ENCODE measurements around the gene CFAP300. TPM values are rescaled to one million over a fixed set of nuclear protein-coding genes. Genes with fewer than 3 reads are reported as not detected.

CFAP300 gene
- total and polyA plus RNA-seq, 8 donors = 1.2 to 3.6 (median 1.8) TPM; not detected in 2

GRCh38 chr11:102036757-102037156 is 10.5 kb upstream of the CFAP300 start:
- H3K4me3 ChIP-seq = no peak overlapping the region
- DNase-seq = no peak
- WGBS, 5 donors = 56 to 88% (median 74%) methylated on average over 1 of the region's 1 CpG
- H3K36me3 ChIP-seq = no peaks in the 10 kb centered on the region
- H3K4me1 ChIP-seq = no peaks in the 10 kb centered on the region
- peaks cover 0 to 3% (median 0%) of the 10 kb centered on the region in 4 donors for H3K9me3 ChIP-seq
- intact Hi-C loops (cut with DNase I; ENCODE audit: low total_unique reads) = no loop called here
- TF ChIP-seq POLR2A (IDR thresholded peaks at IDR 0.05) = no peak
- no peak for TF ChIP-seq CTCF (IDR thresholded peaks at IDR 0.05)
- no peak for TF ChIP-seq EP300 (IDR thresholded peaks at IDR 0.05)
- no peak for TF ChIP-seq POLR2AphosphoS5 (IDR thresholded peaks at IDR 0.05)
- no peak overlapping the region for H3K27ac ChIP-seq
- H3K27me3 ChIP-seq = no peaks in the 10 kb centered on the region

GRCh38 chr11:102046841-102047240 is 396 bp upstream of the CFAP300 start:
- H3K27ac ChIP-seq = peak overlapping the region in 3 of 5 donors; percentile 56 to 79 (median 57)
- TF ChIP-seq POLR2A (IDR thresholded peaks at IDR 0.05) = no peak
- TF ChIP-seq CTCF (IDR thresholded peaks at IDR 0.05) = no peak
- no peak for TF ChIP-seq POLR2AphosphoS5 (IDR thresholded peaks at IDR 0.05)
- TF ChIP-seq EP300 (IDR thresholded peaks at IDR 0.05) = no peak
- no peak for DNase-seq
- intact Hi-C loops (cut with DNase I; ENCODE audit: low total_unique reads) = no loop called here
- peak overlapping the region; percentile 58 to 64 (median 60) for H3K4me3 ChIP-seq
- H3K36me3 ChIP-seq = no peaks in the 10 kb centered on the region
- H3K9me3 ChIP-seq = no peaks in the 10 kb centered on the region
- H3K4me1 ChIP-seq = peaks cover 0 to 14% (median 12%) of the 10 kb centered on the region in 4 donors
- H3K27me3 ChIP-seq = peaks cover 0 to 14% (median 0%) of the 10 kb centered on the region in 3 donors
- 23 to 32% (median 26%) methylated on average over 4 of the region's 4 CpGs for WGBS, 5 donors

GRCh38 chr11:102050927-102051575 is 3.8 kb downstream of the CFAP300 start:
- DNase-seq = no peak
- Histone ChIP-seq H3K9me3 (no peaks in the 10 kb centered on the region), H3K27me3 (peaks cover 0 to 14% (median 0%) of the 10 kb centered on the region in 3 donors), H3K4me3 (no peak overlapping the region), H3K4me1 (peaks cover 0 to 14% (median 12%) of the 10 kb centered on the region in 4 donors), H3K36me3 (no peaks in the 10 kb centered on the region), H3K27ac (no peak overlapping the region)
- intact Hi-C loops (cut with DNase I; ENCODE audit: low total_unique reads) = no loop called here
- TF ChIP-seq EP300 (IDR thresholded peaks at IDR 0.05) (no peak), CTCF (IDR thresholded peaks at IDR 0.05) (no peak), POLR2AphosphoS5 (IDR thresholded peaks at IDR 0.05) (no peak), POLR2A (IDR thresholded peaks at IDR 0.05) (no peak)
- 73 to 87% (median 74%) methylated on average over 5 of the region's 5 CpGs for WGBS, 5 donors

GRCh38 chr11:102061276-102061675 is 14.0 kb downstream of the CFAP300 start:
- no peaks in the 10 kb centered on the region for H3K4me1 ChIP-seq
- no peak overlapping the region for H3K4me3 ChIP-seq
- no peaks in the 10 kb centered on the region for H3K9me3 ChIP-seq
- DNase-seq = peak in 1 of 2 donors; percentile 20
- intact Hi-C loops (cut with DNase I; ENCODE audit: low total_unique reads) = no loop called here
- H3K27me3 ChIP-seq = no peaks in the 10 kb centered on the region
- no peaks in the 10 kb centered on the region for H3K36me3 ChIP-seq
- 19 to 36% (median 26%) methylated on average over 2 of the region's 2 CpGs for WGBS, 5 donors
- TF ChIP-seq POLR2A (IDR thresholded peaks at IDR 0.05) (no peak), EP300 (IDR thresholded peaks at IDR 0.05) (no peak), POLR2AphosphoS5 (IDR thresholded peaks at IDR 0.05) (no peak), CTCF (IDR thresholded peaks at IDR 0.05) (peak in 1 of 7 experiments; percentile 6)
- no peak overlapping the region for H3K27ac ChIP-seq

Data from stomach (tissue), 9 donors.